ENCODE measurements around the gene CDK6. TPM values are rescaled to one million over a fixed set of nuclear protein-coding genes. Genes with fewer than 3 reads are reported as not detected.

CDK6 gene
- total RNA-seq, 4 donors from 2014 or later: 11.2 to 18.5 (median 13.2) TPM

- no peak for DNase-seq
- intact Hi-C loops (cut with DNase I): no loop called here
- Histone ChIP-seq H3K4me1 (peaks cover 5 to 6% of the 10 kb centered on the region in 2 donors), H3K36me3 (no peaks in the 10 kb centered on the region), H3K9me3 (no peaks in the 10 kb centered on the region), H3K27ac (no peak overlapping the region), H3K4me3 (replicated peaks in 1 of 3) (no peak overlapping the region), H3K27me3 (no peaks in the 10 kb centered on the region)
- no peak for TF ChIP-seq POLR2A (IDR thresholded peaks at IDR 0.05)
- TF ChIP-seq CTCF (IDR thresholded peaks at IDR 0.05): no peak
- WGBS, 2 donors: 83 to 87% methylated on average over 4 of the region's 4 CpGs
Measured at GRCh38 chr7:92802406-92802805, 34.0 kb downstream of the CDK6 start.

- Histone ChIP-seq H3K36me3 (no peaks in the 10 kb centered on the region), H3K4me1 (peaks cover 5 to 10% of the 10 kb centered on the region in 2 donors), H3K4me3 (replicated peaks in 1 of 3) (no peak overlapping the region), H3K9me3 (no peaks in the 10 kb centered on the region), H3K27me3 (no peaks in the 10 kb centered on the region), H3K27ac (no peak overlapping the region)
- no peak for TF ChIP-seq CTCF (IDR thresholded peaks at IDR 0.05)
- TF ChIP-seq POLR2A (IDR thresholded peaks at IDR 0.05): no peak
- no peak for DNase-seq
- intact Hi-C loops (cut with DNase I): no loop called here
- WGBS, 2 donors: 84 to 91% methylated on average over 3 of the region's 3 CpGs
Measured at GRCh38 chr7:92799446-92800211, 36.7 kb downstream of the CDK6 start.

GRCh38 chr7:92798517-92799249 is 37.7 kb downstream of the CDK6 start:
- intact Hi-C loops (cut with DNase I): no loop called here
- no peaks in the 10 kb centered on the region for H3K9me3 ChIP-seq
- TF ChIP-seq CTCF (IDR thresholded peaks at IDR 0.05): no peak
- no peak for TF ChIP-seq POLR2A (IDR thresholded peaks at IDR 0.05)
- no peak overlapping the region for H3K4me3 ChIP-seq (replicated peaks in 1 of 3)
- peaks cover 9 to 10% of the 10 kb centered on the region in 2 donors for H3K4me1 ChIP-seq
- no peaks in the 10 kb centered on the region for H3K36me3 ChIP-seq
- H3K27ac ChIP-seq: no peak overlapping the region
- WGBS, 2 donors: 77 to 82% methylated on average over 1 of the region's 1 CpG
- no peaks in the 10 kb centered on the region for H3K27me3 ChIP-seq
- no peak for DNase-seq

GRCh38 chr7:92797693-92798092 is 38.7 kb downstream of the CDK6 start:
- H3K27ac ChIP-seq: no peak overlapping the region
- no peaks in the 10 kb centered on the region for H3K27me3 ChIP-seq
- peaks cover 9 to 10% of the 10 kb centered on the region in 2 donors for H3K4me1 ChIP-seq
- 53 to 65% methylated on average over 4 of the region's 4 CpGs for WGBS, 2 donors
- DNase-seq: no peak
- TF ChIP-seq CTCF (IDR thresholded peaks at IDR 0.05): peak in 1 of 6 experiments; percentile 9
- no peak for TF ChIP-seq POLR2A (IDR thresholded peaks at IDR 0.05)
- no peaks in the 10 kb centered on the region for H3K9me3 ChIP-seq
- H3K4me3 ChIP-seq (replicated peaks in 1 of 3): no peak overlapping the region
- intact Hi-C loops (cut with DNase I): no loop called here
- no peaks in the 10 kb centered on the region for H3K36me3 ChIP-seq

GRCh38 chr7:92797284-92797683 is 39.1 kb downstream of the CDK6 start:
- no peak for DNase-seq
- Histone ChIP-seq H3K27ac (no peak overlapping the region), H3K4me1 (peaks cover 9 to 10% of the 10 kb centered on the region in 2 donors), H3K27me3 (no peaks in the 10 kb centered on the region), H3K36me3 (no peaks in the 10 kb centered on the region), H3K4me3 (replicated peaks in 1 of 3) (no peak overlapping the region), H3K9me3 (no peaks in the 10 kb centered on the region)
- intact Hi-C loops (cut with DNase I): no loop called here
- 85 to 100% methylated on average over 1 of the region's 1 CpG for WGBS, 2 donors
- no peak for TF ChIP-seq CTCF (IDR thresholded peaks at IDR 0.05)
- no peak for TF ChIP-seq POLR2A (IDR thresholded peaks at IDR 0.05)

Measured in thyroid gland (tissue), 4 donors.